Smooth muscle cell (in vitro differentiated cells): ENCODE data around the gene TAP1. TPM values are rescaled to one million over a fixed set of nuclear protein-coding genes. Genes with fewer than 3 reads are reported as not detected.
"Not testable (repeated sequence)": the region's sequence is repeated elsewhere in the genome, so short reads cannot be mapped to it uniquely, and the experiment has no call there.

Experiments used
- DNase-seq: peaks from one replicate; lab custom pipeline; 2025; ENCODE audit not compliant: unreplicated experiment; lab: John Stamatoyannopoulos, UW
- H2AFZ ChIP-seq: fragments of 200-600 bp; sonication (generic); 2 replicates; pipeline ENCODE4 v1.6.0; 2016; ENCODE audit warnings: antibody characterized with exemption, low read depth, mild to moderate bottlenecking
- H3F3A ChIP-seq: fragments of 200-600 bp; sonication (generic); 2 replicates; pipeline ENCODE4 v1.6.0; 2017; ENCODE audit warnings: antibody characterized with exemption, low read depth
- H3K27ac ChIP-seq: fragments of 200-600 bp; sonication (generic); 2 replicates; pipeline ENCODE4 v1.5.1; 2016; ENCODE audit warnings: low read depth, mild to moderate bottlenecking
- H3K27me3 ChIP-seq: fragments of 200-600 bp; sonication (generic); 2 replicates; pipeline ENCODE4 v1.6.1; 2016; ENCODE audit warnings: low read depth, mild to moderate bottlenecking
- H3K36me3 ChIP-seq: fragments of 200-600 bp; sonication (generic); 2 replicates; pipeline ENCODE4 v1.5.1; 2016; ENCODE audit warnings: low read depth
- H3K4me1 ChIP-seq: fragments of 200-600 bp; sonication (generic); 2 replicates; pipeline ENCODE4 v1.5.1; 2016; ENCODE audit warnings: low read depth
- H3K4me2 ChIP-seq: fragments of 200-600 bp; sonication (generic); 2 replicates; pipeline ENCODE4 v1.6.0; 2016; ENCODE audit warnings: mild to moderate bottlenecking
- H3K4me3 ChIP-seq: fragments of 200-600 bp; sonication (generic); 2 replicates; pipeline ENCODE4 v1.5.1; 2016; ENCODE audit warnings: mild to moderate bottlenecking
- H3K79me2 ChIP-seq: fragments of 200-600 bp; sonication (generic); 2 replicates; pipeline ENCODE4 v1.6.0; 2016; ENCODE audit warnings: low read depth, mild to moderate bottlenecking
- H3K9ac ChIP-seq: fragments of 200-600 bp; sonication (generic); 2 replicates; pipeline ENCODE4 v1.6.0; 2016; ENCODE audit warnings: low read depth
- H3K9me3 ChIP-seq: fragments of 200-600 bp; sonication (generic); replicated peaks from 2 replicates; pipeline ENCODE4 v1.5.1; 2016; ENCODE audit warnings: low read depth
- H4K20me1 ChIP-seq: fragments of 200-600 bp; sonication (generic); 2 replicates; pipeline ENCODE4 v1.6.0; 2016; ENCODE audit warnings: low read depth
- WGBS: methylation state at CpG from one replicate; pipeline ENCODE4 v1.1.7; 2016; ENCODE audit warnings: low lambda C conversion rate; 5-methylcytosine and 5-hydroxymethylcytosine counted together
- polyA plus RNA-seq: library from polyadenylated mRNA; unstranded; fragments of >200 nt; fragmentation: Nextera tagmentation; extraction: Ambion mirVana; gene quantifications from 2 replicates; pipeline ENCODE4 v1.2.1, GENCODE V29; 2016
- total RNA-seq: library from RNA; depleted of rRNA; stranded (reverse); fragments of >200 nt; gene quantifications from 2 replicates; pipeline ENCODE4 v1.2.3, GENCODE V29; 2014
- TF ChIP-seq, protein P1 (sequence below): fragments of 200-600 bp; sonication (generic); IDR thresholded peaks from 2 replicates; pipeline ENCODE4 v1.5.1; 2017; ENCODE audit warnings: borderline replicate concordance, mild to moderate bottlenecking, antibody characterized with exemption; ENCODE audit not compliant: insufficient read depth, poor library complexity, severe bottlenecking

Gene TAP1
- total and polyA plus RNA-seq, 2 experiments from 2014 or later: 11.2 to 18.4 TPM

DNA sequence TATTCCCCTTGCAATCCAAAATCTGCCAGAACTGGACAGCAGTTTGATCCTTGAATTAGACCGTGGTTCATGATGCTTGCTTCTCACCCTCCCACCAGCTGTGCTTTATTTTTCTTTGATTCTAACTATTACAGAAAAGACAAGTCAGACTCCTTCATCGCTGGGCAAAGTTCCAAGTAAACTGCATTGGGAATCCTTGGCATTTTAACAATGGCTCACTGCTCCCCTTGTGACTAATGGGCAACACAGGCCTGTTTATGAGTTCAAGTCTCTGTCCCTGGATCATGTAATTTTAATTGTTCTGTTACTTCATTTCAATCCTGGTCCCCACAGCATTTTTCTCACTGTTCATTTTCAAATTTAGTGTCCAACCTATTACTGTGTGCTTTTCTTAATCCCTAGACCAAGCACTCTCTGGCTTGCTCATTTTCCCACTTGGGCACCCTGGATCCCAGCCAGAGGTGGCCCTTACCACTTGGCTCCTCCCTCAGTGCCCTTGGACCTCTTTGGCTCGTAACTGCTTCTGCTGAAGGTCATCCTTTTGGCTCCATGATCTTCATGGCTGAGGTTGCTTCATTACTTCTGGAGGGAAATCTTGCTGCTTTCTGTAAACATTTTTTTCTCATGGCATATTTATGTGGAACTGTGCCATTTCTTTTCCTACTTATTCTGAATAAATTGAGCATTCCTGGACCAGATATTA lies 33.3 kb upstream of the TAP1 start:
- 77% methylated on average over 3 of the region's 3 CpGs for WGBS
- Histone ChIP-seq H3F3A (no peaks in the 10 kb centered on the region), H3K79me2 (no peaks in the 10 kb centered on the region), H3K9ac (no peak overlapping the region), H3K27ac (no peak overlapping the region), H3K4me1 (no peaks in the 10 kb centered on the region), H3K4me2 (no peak overlapping the region), H2AFZ (no peak overlapping the region), H3K27me3 (peaks cover 9% of the 10 kb centered on the region), H4K20me1 (no peaks in the 10 kb centered on the region), H3K4me3 (no peak overlapping the region), H3K9me3 (no peaks in the 10 kb centered on the region), H3K36me3 (no peaks in the 10 kb centered on the region)
- DNase-seq: no peak
- TF ChIP-seq, protein P1, sequence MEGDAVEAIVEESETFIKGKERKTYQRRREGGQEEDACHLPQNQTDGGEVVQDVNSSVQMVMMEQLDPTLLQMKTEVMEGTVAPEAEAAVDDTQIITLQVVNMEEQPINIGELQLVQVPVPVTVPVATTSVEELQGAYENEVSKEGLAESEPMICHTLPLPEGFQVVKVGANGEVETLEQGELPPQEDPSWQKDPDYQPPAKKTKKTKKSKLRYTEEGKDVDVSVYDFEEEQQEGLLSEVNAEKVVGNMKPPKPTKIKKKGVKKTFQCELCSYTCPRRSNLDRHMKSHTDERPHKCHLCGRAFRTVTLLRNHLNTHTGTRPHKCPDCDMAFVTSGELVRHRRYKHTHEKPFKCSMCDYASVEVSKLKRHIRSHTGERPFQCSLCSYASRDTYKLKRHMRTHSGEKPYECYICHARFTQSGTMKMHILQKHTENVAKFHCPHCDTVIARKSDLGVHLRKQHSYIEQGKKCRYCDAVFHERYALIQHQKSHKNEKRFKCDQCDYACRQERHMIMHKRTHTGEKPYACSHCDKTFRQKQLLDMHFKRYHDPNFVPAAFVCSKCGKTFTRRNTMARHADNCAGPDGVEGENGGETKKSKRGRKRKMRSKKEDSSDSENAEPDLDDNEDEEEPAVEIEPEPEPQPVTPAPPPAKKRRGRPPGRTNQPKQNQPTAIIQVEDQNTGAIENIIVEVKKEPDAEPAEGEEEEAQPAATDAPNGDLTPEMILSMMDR: no peak

DNA sequence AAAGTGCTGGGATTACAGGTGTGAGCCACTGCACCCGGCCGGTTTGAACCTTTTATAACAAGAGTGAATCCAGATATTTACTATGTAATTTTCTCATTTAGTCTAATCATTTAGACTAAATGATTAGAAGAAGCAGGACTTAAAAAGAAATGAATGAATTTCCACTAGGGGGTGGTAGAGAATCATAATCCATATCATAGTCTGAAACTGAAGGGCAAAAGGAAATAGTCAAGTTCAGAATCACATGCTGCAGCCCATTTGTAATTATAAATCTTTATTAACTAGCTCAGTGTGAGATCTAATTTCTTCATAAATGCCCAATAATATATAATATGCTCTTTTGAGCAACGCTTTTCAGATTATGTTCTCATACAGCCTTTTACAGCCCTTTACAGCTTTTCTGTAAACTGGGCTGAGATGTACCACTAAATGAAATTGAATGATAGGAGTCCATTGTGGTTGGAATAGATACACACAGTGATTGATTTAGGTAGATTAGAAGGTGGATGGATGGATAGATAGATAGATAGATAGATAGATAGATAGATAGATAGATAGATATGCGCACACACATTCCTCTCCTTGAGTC lies 32.3 kb upstream of the TAP1 start:
- Histone ChIP-seq H3F3A (no peaks in the 10 kb centered on the region), H3K9ac (no peak overlapping the region), H3K79me2 (no peaks in the 10 kb centered on the region), H3K4me2 (no peak overlapping the region), H3K9me3 (no peaks in the 10 kb centered on the region), H2AFZ (no peak overlapping the region), H3K27me3 (peaks cover 9% of the 10 kb centered on the region), H3K36me3 (no peaks in the 10 kb centered on the region), H4K20me1 (no peaks in the 10 kb centered on the region), H3K4me1 (no peaks in the 10 kb centered on the region), H3K27ac (no peak overlapping the region), H3K4me3 (no peak overlapping the region)
- TF ChIP-seq, protein P1: peak; percentile 65
- WGBS: 55% methylated on average over 4 of the region's 4 CpGs
- no peak for DNase-seq

DNA sequence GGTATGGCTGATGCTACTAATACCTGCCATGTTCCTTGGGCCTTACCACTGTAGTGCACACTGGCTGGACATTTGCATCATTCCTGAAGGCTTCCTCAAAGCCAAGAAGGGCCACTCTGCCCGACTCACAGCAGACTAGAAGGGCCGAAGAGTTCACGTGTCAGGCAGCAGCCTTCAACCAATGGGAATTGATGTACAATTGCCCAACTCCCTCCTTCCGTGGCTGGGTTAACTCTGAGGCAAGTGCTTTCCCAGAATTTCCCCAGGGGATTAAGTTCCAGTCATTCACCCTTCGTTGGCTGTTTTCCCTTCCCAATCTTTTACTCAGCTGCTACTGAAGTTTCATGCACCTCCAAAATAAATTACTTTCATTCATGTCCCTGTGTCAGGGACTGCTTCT lies 30.3 kb upstream of the TAP1 start:
- no peak for DNase-seq
- no peak overlapping the region for H3K4me2 ChIP-seq
- no peaks in the 10 kb centered on the region for H3K9me3 ChIP-seq
- H3K9ac ChIP-seq: no peak overlapping the region
- no peak overlapping the region for H3K27ac ChIP-seq
- 7% methylated on average over 5 of the region's 5 CpGs for WGBS
- H3K4me3 ChIP-seq: no peak overlapping the region
- H3K36me3 ChIP-seq: no peaks in the 10 kb centered on the region
- H3F3A ChIP-seq: no peaks in the 10 kb centered on the region
- H3K79me2 ChIP-seq: no peaks in the 10 kb centered on the region
- H3K4me1 ChIP-seq: no peaks in the 10 kb centered on the region
- H3K27me3 ChIP-seq: peaks cover 3% of the 10 kb centered on the region
- TF ChIP-seq, protein P1: no peak
- H2AFZ ChIP-seq: no peak overlapping the region
- H4K20me1 ChIP-seq: no peaks in the 10 kb centered on the region

DNA sequence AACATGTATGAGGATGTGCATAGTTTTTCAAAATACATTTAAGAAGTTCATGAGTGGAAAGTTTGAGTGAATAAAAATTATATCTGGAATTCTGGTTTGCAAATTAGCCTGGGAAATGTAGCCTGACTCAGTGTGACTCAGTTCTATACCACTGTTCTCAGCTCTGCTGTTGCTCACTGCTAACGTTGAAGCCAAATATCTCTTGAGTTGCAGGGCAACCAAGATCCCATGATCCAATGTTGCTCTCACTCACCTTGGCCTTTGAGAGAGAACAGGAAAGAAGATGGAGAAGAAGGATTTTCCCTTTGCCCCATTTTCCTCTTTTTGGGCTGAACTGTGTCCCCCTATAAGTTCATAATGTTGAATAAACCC lies 29.4 kb upstream of the TAP1 start:
- TF ChIP-seq, protein P1: no peak
- no peaks in the 10 kb centered on the region for H4K20me1 ChIP-seq
- H3K9ac ChIP-seq: no peak overlapping the region
- H3K4me1 ChIP-seq: no peaks in the 10 kb centered on the region
- 0% methylated on average over 1 of the region's 1 CpG for WGBS
- no peak overlapping the region for H3K4me3 ChIP-seq
- no peak overlapping the region for H3K4me2 ChIP-seq
- H2AFZ ChIP-seq: no peak overlapping the region
- H3K9me3 ChIP-seq: no peaks in the 10 kb centered on the region
- H3K36me3 ChIP-seq: no peaks in the 10 kb centered on the region
- H3K79me2 ChIP-seq: no peaks in the 10 kb centered on the region
- no peaks in the 10 kb centered on the region for H3K27me3 ChIP-seq
- no peak for DNase-seq
- H3K27ac ChIP-seq: no peak overlapping the region
- no peaks in the 10 kb centered on the region for H3F3A ChIP-seq

DNA sequence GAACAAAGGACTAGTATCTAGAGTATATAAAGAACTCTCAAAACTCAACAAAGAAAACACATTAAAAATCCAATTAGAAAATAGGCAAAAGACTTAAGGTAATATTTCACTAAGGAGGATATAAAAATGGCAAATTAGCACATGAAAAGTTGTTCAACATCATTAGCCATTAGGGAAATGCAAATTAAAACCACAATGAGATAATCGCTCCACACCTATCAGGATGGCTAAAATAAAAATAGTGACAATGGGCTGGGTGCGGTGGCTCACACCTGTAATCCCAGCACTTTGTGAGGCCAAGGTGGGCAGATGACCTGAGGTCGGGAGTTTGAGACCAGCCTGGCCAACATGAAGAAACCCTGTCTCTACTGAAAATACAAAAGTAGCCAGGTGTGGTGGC lies 27.5 kb upstream of the TAP1 start:
- H3K79me2 ChIP-seq, H4K20me1 ChIP-seq, H3K36me3 ChIP-seq, H3F3A ChIP-seq, DNase-seq, H3K4me2 ChIP-seq, H3K27ac ChIP-seq, H3K4me3 ChIP-seq, H3K9me3 ChIP-seq, H3K9ac ChIP-seq, H3K4me1 ChIP-seq, H2AFZ ChIP-seq: not testable (repeated sequence)
- WGBS: 63% methylated on average over 3 of the region's 3 CpGs
- peaks cover 14% of the 10 kb centered on the region for H3K27me3 ChIP-seq
